Tibial artery (tissue), 4 donors: Measurements from ENCODE around the gene NHLRC4.
A peak's percentile ranks its signal among the peaks of the same experiment; 100 is the strongest.

Experiments used
- DNase-seq, 2 donors: peaks; one replicate each; pipeline ENCODE4 v3.0.0-alpha.2; 2019
- H3K27ac ChIP-seq, 2 donors: fragments of 200-600 bp; sonication (generic) in 1 of 2; 1 replicate in 1 of 2; 2 replicates in 1 of 2; pipeline ENCODE4 v1.5.1; 2018 to 2019; ENCODE audit warnings: mild to moderate bottlenecking in 1 of 2
- H3K27me3 ChIP-seq, 2 donors: fragments of 200-600 bp; sonication (generic) in 1 of 2; one replicate each; pipeline versions ENCODE4 v1.5.1 to v1.6.0; 2016 to 2019
- H3K36me3 ChIP-seq, 3 donors: fragments of 200-600 bp; sonication (generic) in 2 of 3; one replicate each; pipeline ENCODE4 v1.5.1; 2016 to 2019; ENCODE audit warnings: mild to moderate bottlenecking in 2 of 3
- H3K4me1 ChIP-seq, 4 donors: fragments of 200-600 bp; sonication (generic) in 2 of 4; 1 replicate in 3 of 4; 2 replicates in 1 of 4; pipeline ENCODE4 v1.5.1; 2016 to 2019
- H3K4me3 ChIP-seq, 2 donors: fragments of 200-600 bp; sonication (generic) in 1 of 2; 1 replicate in 1 of 2; 2 replicates in 1 of 2; pipeline ENCODE4 v1.5.1; 2018 to 2019; ENCODE audit warnings: mild to moderate bottlenecking in 2 of 2
- H3K9me3 ChIP-seq, 3 donors: fragments of 200-600 bp; sonication (generic) in 1 of 3; one replicate each; pipeline ENCODE4 v1.5.1; 2016 to 2019
- intact Hi-C: fragments of 100-400 bp; cut with DNase I; formaldehyde crosslinking; loops from one replicate; pipeline ENCODE4 v1.15.0; 2023; ENCODE audit warnings: low total_unique reads
- TF ChIP-seq, protein P1 (sequence below), 2 experiments: fragments of 200-600 bp in 1 of 2; fragments of 450-650 bp in 1 of 2; IDR thresholded peaks; one replicate each; pipeline ENCODE4 v1.5.1; 2017 to 2019; ENCODE audit warnings: antibody characterized with exemption in 2 of 2, mild to moderate bottlenecking in 1 of 2, moderate library complexity in 1 of 2

The NHLRC4 gene

GRCh38 chr16:586047-586644 lies 19.3 kb downstream of the NHLRC4 start:
- Histone ChIP-seq H3K36me3 (peaks cover 0 to 14% (median 0%) of the 10 kb centered on the region in 3 donors), H3K9me3 (no peaks in the 10 kb centered on the region), H3K27ac (no peak overlapping the region), H3K4me1 (peaks cover 0 to 40% (median 22%) of the 10 kb centered on the region in 4 donors), H3K27me3 (peaks cover 0 to 5% of the 10 kb centered on the region in 2 donors), H3K4me3 (no peak overlapping the region)
- intact Hi-C loops = loop anchor here (10.0 kb wide), 1 partner anchor 49 kb away; the partner anchor contains the start of genes METTL26 and WFIKKN1
- TF ChIP-seq, protein P1, sequence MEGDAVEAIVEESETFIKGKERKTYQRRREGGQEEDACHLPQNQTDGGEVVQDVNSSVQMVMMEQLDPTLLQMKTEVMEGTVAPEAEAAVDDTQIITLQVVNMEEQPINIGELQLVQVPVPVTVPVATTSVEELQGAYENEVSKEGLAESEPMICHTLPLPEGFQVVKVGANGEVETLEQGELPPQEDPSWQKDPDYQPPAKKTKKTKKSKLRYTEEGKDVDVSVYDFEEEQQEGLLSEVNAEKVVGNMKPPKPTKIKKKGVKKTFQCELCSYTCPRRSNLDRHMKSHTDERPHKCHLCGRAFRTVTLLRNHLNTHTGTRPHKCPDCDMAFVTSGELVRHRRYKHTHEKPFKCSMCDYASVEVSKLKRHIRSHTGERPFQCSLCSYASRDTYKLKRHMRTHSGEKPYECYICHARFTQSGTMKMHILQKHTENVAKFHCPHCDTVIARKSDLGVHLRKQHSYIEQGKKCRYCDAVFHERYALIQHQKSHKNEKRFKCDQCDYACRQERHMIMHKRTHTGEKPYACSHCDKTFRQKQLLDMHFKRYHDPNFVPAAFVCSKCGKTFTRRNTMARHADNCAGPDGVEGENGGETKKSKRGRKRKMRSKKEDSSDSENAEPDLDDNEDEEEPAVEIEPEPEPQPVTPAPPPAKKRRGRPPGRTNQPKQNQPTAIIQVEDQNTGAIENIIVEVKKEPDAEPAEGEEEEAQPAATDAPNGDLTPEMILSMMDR (IDR thresholded peaks at IDR 0.05) = no peak
- no peak for DNase-seq

GRCh38 chr16:586645-587590 lies 20.1 kb downstream of the NHLRC4 start:
- intact Hi-C loops = loop anchor here (10.0 kb wide), 1 partner anchor 48 kb away; the partner anchor contains the start of genes METTL26 and WFIKKN1
- no peak for DNase-seq
- no peak overlapping the region for H3K4me3 ChIP-seq

GRCh38 chr16:588639-588888 lies 21.8 kb downstream of the NHLRC4 start:
- no peaks in the 10 kb centered on the region for H3K9me3 ChIP-seq
- peaks cover 0 to 9% (median 0%) of the 10 kb centered on the region in 3 donors for H3K36me3 ChIP-seq
- intact Hi-C loops = loop anchor here (10.0 kb wide), 1 partner anchor 46 kb away; the partner anchor contains the start of genes METTL26 and WFIKKN1
- DNase-seq = peak in 1 of 2 donors; percentile 79
- TF ChIP-seq, protein P1 (IDR thresholded peaks at IDR 0.05) = no peak
- H3K4me3 ChIP-seq = peak overlapping the region; percentile 73 to 82
- H3K4me1 ChIP-seq = peaks cover 0 to 63% (median 39%) of the 10 kb centered on the region in 4 donors
- H3K27ac ChIP-seq = peak overlapping the region; percentile 87 to 96
- H3K27me3 ChIP-seq = peaks cover 0 to 5% of the 10 kb centered on the region in 2 donors

More at GRCh38 chr16:586645-587590, 20.1 kb downstream of the NHLRC4 start:
- Histone ChIP-seq H3K36me3 (peaks cover 0 to 13% (median 0%) of the 10 kb centered on the region in 3 donors), H3K27ac (peak overlapping the region in 1 of 2 donors; percentile 87), H3K9me3 (no peaks in the 10 kb centered on the region), H3K4me1 (peaks cover 0 to 48% (median 28%) of the 10 kb centered on the region in 4 donors), H3K27me3 (peaks cover 0 to 5% of the 10 kb centered on the region in 2 donors)
- TF ChIP-seq, protein P1 (IDR thresholded peaks at IDR 0.05) = no peak

DNA sequence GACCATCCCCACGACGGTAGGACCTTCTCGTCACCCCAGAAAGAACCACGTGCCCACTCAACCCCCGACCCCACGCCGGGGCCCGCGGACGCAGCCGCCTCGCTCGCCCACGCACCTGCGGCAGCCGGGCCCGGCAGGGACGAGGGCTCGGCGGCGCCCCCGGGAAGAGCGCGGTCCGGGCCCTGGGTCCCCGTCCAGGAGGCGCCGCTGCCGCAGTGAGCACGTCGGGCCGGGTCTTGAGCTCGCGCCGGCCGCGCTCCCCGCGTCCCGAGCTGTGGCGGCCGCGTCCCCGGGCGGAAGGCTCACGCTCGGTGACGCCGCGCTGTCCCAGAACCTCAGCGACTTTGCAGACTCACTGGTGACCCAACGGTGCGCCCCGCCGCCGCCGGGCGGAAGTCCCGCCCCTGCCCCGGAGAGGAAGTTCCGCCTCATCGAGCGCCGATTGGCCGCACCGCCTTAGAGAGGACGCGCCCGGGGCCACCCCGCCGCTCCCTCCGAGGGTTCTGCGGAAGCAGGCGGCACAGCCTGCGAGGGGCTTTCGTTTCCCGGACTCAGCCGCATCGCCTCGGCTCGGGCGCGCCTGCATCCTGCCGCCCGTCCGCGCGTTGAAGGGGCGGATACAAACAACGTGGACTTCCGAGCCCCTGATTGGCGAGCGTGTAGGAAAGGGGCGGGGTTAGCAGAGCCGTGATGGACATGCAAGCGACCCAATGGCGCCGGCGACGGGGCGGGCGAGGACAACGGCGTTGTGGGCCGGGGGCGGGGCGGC lies 22.3 kb downstream of the NHLRC4 start:
- peaks cover 0 to 64% (median 41%) of the 10 kb centered on the region in 4 donors for H3K4me1 ChIP-seq

More for the DNA sequence above, 22.3 kb downstream of the NHLRC4 start:
- Histone ChIP-seq H3K4me3 (peak overlapping the region; percentile 73 to 82), H3K27ac (peak overlapping the region; percentile 87 to 96), H3K9me3 (no peaks in the 10 kb centered on the region), H3K36me3 (peaks cover 0 to 14% (median 0%) of the 10 kb centered on the region in 3 donors), H3K27me3 (peaks cover 0 to 5% of the 10 kb centered on the region in 2 donors)
- intact Hi-C loops = loop anchor here (10.0 kb wide), 1 partner anchor 46 kb away; the partner anchor contains the start of genes METTL26 and WFIKKN1
- peak; percentile 97 to 98 for DNase-seq
- TF ChIP-seq, protein P1 (IDR thresholded peaks at IDR 0.05) = no peak
